ENCODE results near the gene NOX5. TPM values are rescaled to one million over a fixed set of nuclear protein-coding genes. Genes with fewer than 3 reads are reported as not detected.

The NOX5 gene
- total RNA-seq, 4 donors from 2014 or later: 0.27 TPM; not detected in 3

DNA sequence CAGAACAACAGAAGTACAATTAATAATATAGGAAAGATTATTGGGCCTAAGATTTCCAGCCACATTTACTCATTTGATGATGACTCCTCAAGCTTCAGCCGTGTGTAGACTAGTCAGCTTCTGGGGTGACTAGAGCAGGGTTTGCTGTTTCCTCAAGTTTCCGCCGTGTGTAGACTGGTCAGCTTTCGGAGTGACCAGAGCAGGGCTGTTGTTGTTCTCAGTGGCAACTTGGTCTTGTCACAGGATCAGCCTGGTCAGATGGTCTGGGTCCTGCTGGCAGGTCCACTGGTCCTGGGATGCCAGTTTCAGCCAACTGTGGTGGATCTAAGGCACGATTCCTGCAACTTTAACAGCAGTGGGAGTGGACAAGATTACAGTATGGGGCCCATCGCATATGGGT lies 21.8 kb upstream of the NOX5 start:
- TF ChIP-seq POLR2A (IDR thresholded peaks at IDR 0.05): no peak
- TF ChIP-seq POLR2AphosphoS5 (IDR thresholded peaks at IDR 0.05): no peak
- TF ChIP-seq, protein P1, sequence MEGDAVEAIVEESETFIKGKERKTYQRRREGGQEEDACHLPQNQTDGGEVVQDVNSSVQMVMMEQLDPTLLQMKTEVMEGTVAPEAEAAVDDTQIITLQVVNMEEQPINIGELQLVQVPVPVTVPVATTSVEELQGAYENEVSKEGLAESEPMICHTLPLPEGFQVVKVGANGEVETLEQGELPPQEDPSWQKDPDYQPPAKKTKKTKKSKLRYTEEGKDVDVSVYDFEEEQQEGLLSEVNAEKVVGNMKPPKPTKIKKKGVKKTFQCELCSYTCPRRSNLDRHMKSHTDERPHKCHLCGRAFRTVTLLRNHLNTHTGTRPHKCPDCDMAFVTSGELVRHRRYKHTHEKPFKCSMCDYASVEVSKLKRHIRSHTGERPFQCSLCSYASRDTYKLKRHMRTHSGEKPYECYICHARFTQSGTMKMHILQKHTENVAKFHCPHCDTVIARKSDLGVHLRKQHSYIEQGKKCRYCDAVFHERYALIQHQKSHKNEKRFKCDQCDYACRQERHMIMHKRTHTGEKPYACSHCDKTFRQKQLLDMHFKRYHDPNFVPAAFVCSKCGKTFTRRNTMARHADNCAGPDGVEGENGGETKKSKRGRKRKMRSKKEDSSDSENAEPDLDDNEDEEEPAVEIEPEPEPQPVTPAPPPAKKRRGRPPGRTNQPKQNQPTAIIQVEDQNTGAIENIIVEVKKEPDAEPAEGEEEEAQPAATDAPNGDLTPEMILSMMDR (IDR thresholded peaks at IDR 0.05): no peak
- no peak for TF ChIP-seq EP300 (IDR thresholded peaks at IDR 0.05; ENCODE audit: low read depth)
- in situ Hi-C loops (cut with MboI; ENCODE audit: low pct_ligation_motif_present in 1 of 4, low pct_unique_long_range_greater_than_20kb in 1 of 4, low sequenced_read_pairs in 3 of 4) (no loop called here), intact Hi-C loops (cut with DNase I; ENCODE audit: low total_unique reads) (no loop called here)
- Histone ChIP-seq H3K4me1 (no peaks in the 10 kb centered on the region), H3K27ac (no peak overlapping the region), H3K27me3 (no peaks in the 10 kb centered on the region), H3K36me3 (no peaks in the 10 kb centered on the region), H3K9me3 (no peaks in the 10 kb centered on the region), H3K4me3 (no peak overlapping the region)
- DNase-seq: no peak
- 88 to 89% methylated on average over 3 to 6 of the region's 6 CpGs for WGBS, 2 donors (ENCODE audit: low coverage in 1 of 2)

DNA sequence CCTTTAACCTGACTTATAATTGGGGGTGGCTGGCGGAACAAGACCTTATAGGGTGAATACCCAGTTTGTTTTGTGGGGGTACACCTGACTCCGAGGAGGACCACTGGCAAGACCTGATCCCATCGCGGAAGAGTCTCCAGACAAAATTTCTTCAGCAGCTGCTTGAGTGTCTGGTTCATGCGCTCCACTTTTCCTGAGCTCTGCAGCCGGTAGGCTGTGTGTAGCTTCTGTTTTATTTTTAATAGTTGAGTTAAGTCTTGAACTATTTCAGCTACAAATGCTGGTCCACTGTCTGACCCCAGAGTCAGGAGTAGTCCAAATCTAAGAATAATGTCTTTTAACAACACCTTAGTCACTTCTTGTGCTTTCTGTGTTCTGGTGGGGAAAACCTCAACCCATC lies 21.2 kb upstream of the NOX5 start:
- no peak for DNase-seq
- Histone ChIP-seq H3K27ac (no peak overlapping the region), H3K4me3 (no peak overlapping the region), H3K27me3 (no peaks in the 10 kb centered on the region), H3K36me3 (no peaks in the 10 kb centered on the region), H3K9me3 (no peaks in the 10 kb centered on the region), H3K4me1 (no peaks in the 10 kb centered on the region)
- 92 to 100% methylated on average over 1 to 6 of the region's 6 CpGs for WGBS, 2 donors (ENCODE audit: low coverage in 1 of 2)
- intact Hi-C loops (cut with DNase I; ENCODE audit: low total_unique reads): no loop called here
- in situ Hi-C loops (cut with MboI; ENCODE audit: low pct_ligation_motif_present in 1 of 4, low pct_unique_long_range_greater_than_20kb in 1 of 4, low sequenced_read_pairs in 3 of 4): no loop called here
- TF ChIP-seq POLR2AphosphoS5 (IDR thresholded peaks at IDR 0.05) (no peak), EP300 (IDR thresholded peaks at IDR 0.05; ENCODE audit: low read depth) (no peak), POLR2A (IDR thresholded peaks at IDR 0.05) (no peak)
- TF ChIP-seq, protein P1 (IDR thresholded peaks at IDR 0.05): no peak

DNA sequence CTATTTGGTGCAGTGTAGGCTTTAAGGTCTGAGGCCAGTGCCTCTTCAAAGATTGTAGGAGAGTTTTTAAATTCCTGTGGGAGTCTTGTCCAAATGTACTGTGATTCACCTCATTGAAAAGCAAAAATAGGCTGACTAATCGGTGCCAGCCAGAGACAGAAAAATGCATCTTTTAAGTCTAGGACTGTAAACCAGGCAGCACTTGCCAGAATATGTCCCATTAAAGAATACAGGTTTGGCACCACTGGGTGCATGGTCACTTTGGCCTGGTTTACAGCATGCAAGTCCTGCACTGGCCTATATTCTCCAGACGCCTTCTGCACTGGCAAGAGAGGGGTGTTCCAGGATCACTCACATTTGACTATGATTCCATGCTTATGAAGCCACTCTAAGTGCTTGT lies 20.3 kb upstream of the NOX5 start:
- 81 to 100% methylated on average over 1 to 2 of the region's 2 CpGs for WGBS, 2 donors (ENCODE audit: low coverage in 1 of 2)
- Histone ChIP-seq H3K4me1 (no peaks in the 10 kb centered on the region), H3K27ac (no peak overlapping the region), H3K36me3 (no peaks in the 10 kb centered on the region), H3K27me3 (no peaks in the 10 kb centered on the region), H3K9me3 (no peaks in the 10 kb centered on the region), H3K4me3 (no peak overlapping the region)
- no peak for DNase-seq
- in situ Hi-C loops (cut with MboI; ENCODE audit: low pct_ligation_motif_present in 1 of 4, low pct_unique_long_range_greater_than_20kb in 1 of 4, low sequenced_read_pairs in 3 of 4) (no loop called here), intact Hi-C loops (cut with DNase I; ENCODE audit: low total_unique reads) (no loop called here)
- TF ChIP-seq POLR2AphosphoS5 (IDR thresholded peaks at IDR 0.05) (no peak), POLR2A (IDR thresholded peaks at IDR 0.05) (no peak), EP300 (IDR thresholded peaks at IDR 0.05; ENCODE audit: low read depth) (no peak)

DNA sequence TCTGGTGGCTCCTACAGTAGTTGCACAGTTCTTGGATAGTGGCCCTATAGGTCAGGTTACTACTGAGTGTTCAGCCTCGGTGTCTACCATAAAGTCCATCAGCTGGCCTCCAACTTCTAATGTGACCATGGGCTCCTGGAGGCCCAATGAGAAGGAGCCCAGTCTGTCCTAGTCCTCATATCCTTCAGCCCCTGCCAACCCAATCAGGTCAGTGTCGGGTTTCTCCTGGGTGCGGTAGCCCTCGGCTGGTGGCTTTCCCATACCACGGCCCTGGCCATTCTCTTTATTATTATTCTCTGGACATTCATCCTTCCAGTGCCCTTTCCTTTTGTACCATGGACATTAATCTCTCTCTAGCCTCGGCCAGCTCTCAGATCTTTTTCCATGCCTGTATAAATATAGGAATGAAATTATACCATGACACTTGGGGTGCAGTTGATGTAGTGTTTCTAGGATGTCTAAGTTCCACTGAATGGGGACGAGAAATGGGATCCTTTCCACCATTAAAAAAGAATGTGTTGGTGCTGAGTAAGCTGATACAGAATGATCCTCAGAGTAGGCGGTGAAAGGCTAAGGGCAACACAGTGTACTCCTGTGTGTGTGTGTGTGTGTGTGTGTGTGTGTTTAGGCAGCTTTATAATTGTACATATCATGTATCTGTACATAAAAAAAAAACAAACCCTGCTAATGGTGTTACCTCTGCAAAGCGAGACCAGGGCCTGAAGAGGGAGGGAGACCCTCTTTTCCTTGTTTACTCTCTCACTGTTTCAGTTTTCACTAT lies 19.3 kb upstream of the NOX5 start:
- no peaks in the 10 kb centered on the region for H3K27me3 ChIP-seq
- WGBS, 2 donors (ENCODE audit: low coverage in 1 of 2): 73 to 83% methylated on average over 3 to 9 of the region's 9 CpGs
- TF ChIP-seq POLR2A (IDR thresholded peaks at IDR 0.05): no peak
- TF ChIP-seq, protein P1 (IDR thresholded peaks at IDR 0.05): no peak
- no peak for TF ChIP-seq POLR2AphosphoS5 (IDR thresholded peaks at IDR 0.05)
- TF ChIP-seq EP300 (IDR thresholded peaks at IDR 0.05; ENCODE audit: low read depth): no peak
- H3K4me3 ChIP-seq: no peak overlapping the region
- intact Hi-C loops (cut with DNase I; ENCODE audit: low total_unique reads): no loop called here
- no peak overlapping the region for H3K27ac ChIP-seq
- H3K9me3 ChIP-seq: no peaks in the 10 kb centered on the region
- H3K36me3 ChIP-seq: no peaks in the 10 kb centered on the region
- in situ Hi-C loops (cut with MboI; ENCODE audit: low pct_ligation_motif_present in 1 of 4, low pct_unique_long_range_greater_than_20kb in 1 of 4, low sequenced_read_pairs in 3 of 4): no loop called here
- no peaks in the 10 kb centered on the region for H3K4me1 ChIP-seq
- no peak for DNase-seq
